ENCODE results near the gene RFPL3.

Gene RFPL3

DNA sequence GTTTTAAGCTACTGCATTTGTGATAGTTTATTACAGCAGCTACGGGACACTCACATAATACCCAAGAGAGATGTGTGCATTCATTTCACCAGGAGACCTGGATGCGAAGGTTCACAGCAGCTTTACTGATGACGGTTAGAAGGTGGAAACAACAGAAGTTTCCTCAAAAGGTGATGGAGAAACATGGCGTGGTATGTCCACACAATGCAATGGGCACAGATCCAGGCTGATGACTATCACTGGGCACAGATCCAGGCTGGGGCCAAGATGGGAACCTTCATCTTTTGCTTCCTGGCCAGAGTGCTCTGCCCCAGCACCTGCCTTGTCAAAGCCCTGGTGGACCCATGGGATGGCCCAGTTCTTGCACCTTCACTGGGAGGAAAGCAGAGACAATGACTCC, 30.6 kb upstream of the RFPL3 start:
- no peak overlapping the region for H3K27ac ChIP-seq
- no peak for DNase-seq (ENCODE audit: low read depth, low spot score)
- H3K36me3 ChIP-seq (ENCODE audit: insufficient read depth, low read length), result no peaks in the 10 kb centered on the region
- no peaks in the 10 kb centered on the region for H3K9me3 ChIP-seq (ENCODE audit: low read depth, low read length)
- H3K9ac ChIP-seq (ENCODE audit: insufficient read length), result no peak overlapping the region
- TF ChIP-seq FOXP2 (optimal IDR thresholded peaks at IDR 0.05; ENCODE audit: control extremely low read depth, extremely low read length, insufficient read depth) (no peak), EZH2 (IDR thresholded peaks at IDR 0.05) (no peak), POLR2AphosphoS5 (IDR thresholded peaks at IDR 0.05; ENCODE audit: borderline replicate concordance, low read depth, low read length) (no peak)
- no peak overlapping the region for H3K4me3 ChIP-seq

DNA sequence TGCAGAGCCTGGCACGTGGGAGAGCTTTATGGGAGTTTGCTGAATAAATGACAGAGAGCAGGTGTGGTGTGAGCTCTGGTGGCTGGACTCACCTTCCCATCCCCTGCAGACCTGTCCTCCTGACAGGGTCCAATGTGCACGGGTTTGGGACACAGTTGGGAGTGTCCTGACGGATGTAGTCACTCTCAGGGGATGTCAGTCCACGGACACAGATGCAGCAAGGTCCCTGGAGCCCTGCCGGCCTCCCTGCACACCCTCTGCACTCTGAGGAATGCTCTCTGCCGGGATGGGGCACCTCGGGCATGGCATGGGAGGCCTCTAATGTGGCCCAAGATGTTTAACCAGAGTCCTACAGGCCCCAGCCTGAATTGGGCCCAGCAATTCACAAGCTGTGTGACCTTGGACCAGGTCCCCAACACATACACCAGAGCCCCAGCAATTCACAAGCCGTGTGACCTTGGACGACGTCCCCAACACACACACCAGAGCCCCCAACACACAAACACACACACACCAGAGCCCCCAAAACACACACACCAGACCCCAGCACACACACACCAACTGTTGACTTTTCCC, 30.0 kb upstream of the RFPL3 start:
- TF ChIP-seq FOXP2 (optimal IDR thresholded peaks at IDR 0.05; ENCODE audit: control extremely low read depth, extremely low read length, insufficient read depth) (no peak), POLR2AphosphoS5 (IDR thresholded peaks at IDR 0.05; ENCODE audit: borderline replicate concordance, low read depth, low read length) (no peak), EZH2 (IDR thresholded peaks at IDR 0.05) (no peak)
- DNase-seq (ENCODE audit: low read depth, low spot score), result no peak
- no peak overlapping the region for H3K27ac ChIP-seq
- no peak overlapping the region for H3K4me3 ChIP-seq
- H3K9ac ChIP-seq (ENCODE audit: insufficient read length), result no peak overlapping the region
- H3K9me3 ChIP-seq (ENCODE audit: low read depth, low read length), result no peaks in the 10 kb centered on the region
- H3K36me3 ChIP-seq (ENCODE audit: insufficient read depth, low read length), result no peaks in the 10 kb centered on the region

DNA sequence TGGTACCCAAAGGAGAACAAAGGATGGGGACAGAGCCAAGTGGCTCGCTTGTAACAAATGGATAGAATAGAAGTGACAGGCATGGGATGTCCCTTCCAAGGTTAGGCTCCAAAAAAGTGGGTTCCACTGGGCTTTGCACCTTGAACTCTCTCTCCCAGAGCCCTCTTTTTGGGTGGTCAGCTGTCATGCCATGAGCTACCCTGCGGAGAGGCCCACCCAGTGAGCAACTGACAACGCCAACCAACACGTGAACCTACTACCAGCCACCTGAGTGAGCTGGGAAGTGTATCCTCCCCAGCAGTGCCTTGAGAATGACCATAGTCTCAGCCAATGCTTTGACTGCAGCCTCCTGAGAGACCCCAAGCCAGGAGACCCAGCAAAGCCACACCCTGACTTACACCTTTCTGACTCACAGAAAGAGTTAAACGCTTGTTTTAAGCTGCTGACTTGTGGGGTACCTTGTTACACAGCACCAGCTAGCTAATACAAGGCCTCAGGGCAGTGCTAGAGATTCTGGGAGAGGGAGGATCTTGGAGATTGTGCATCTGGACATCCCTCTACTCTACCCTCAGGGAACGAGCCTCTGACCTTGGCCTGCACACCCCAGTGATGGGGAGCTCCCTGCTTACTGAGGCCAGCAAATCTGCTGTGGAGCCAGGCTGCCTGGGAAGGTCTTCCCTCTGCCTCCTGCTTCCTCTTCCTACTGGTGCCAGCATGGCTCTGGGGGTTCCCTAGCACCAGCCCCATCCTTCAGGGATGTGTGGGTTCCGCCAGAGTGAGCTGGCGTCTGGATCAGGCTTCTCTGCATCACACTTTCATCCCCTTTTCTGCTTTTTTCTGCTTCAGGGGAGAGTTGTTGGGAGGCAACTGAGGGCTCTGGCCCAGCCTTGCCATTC, 29.1 kb upstream of the RFPL3 start:
- TF ChIP-seq POLR2AphosphoS5 (IDR thresholded peaks at IDR 0.05; ENCODE audit: borderline replicate concordance, low read depth, low read length) (no peak), FOXP2 (optimal IDR thresholded peaks at IDR 0.05; ENCODE audit: control extremely low read depth, extremely low read length, insufficient read depth) (no peak)
- no peak overlapping the region for H3K4me3 ChIP-seq
- H3K9ac ChIP-seq (ENCODE audit: insufficient read length), result no peak overlapping the region
- no peaks in the 10 kb centered on the region for H3K36me3 ChIP-seq (ENCODE audit: insufficient read depth, low read length)
- no peak for DNase-seq (ENCODE audit: low read depth, low spot score)
- no peaks in the 10 kb centered on the region for H3K9me3 ChIP-seq (ENCODE audit: low read depth, low read length)
- H3K27ac ChIP-seq, result no peak overlapping the region

GRCh38 chr22:32329202-32329645, 28.4 kb upstream of the RFPL3 start:
- H3K9ac ChIP-seq (ENCODE audit: insufficient read length), result no peak overlapping the region
- DNase-seq (ENCODE audit: low read depth, low spot score), result no peak
- no peak for TF ChIP-seq FOXP2 (optimal IDR thresholded peaks at IDR 0.05; ENCODE audit: control extremely low read depth, extremely low read length, insufficient read depth)
- no peak for TF ChIP-seq POLR2AphosphoS5 (IDR thresholded peaks at IDR 0.05; ENCODE audit: borderline replicate concordance, low read depth, low read length)
- no peak for TF ChIP-seq EZH2 (IDR thresholded peaks at IDR 0.05)
- H3K9me3 ChIP-seq (ENCODE audit: low read depth, low read length), result no peaks in the 10 kb centered on the region
- no peak overlapping the region for H3K4me3 ChIP-seq
- no peak overlapping the region for H3K27ac ChIP-seq
- H3K36me3 ChIP-seq (ENCODE audit: insufficient read depth, low read length), result no peaks in the 10 kb centered on the region

DNA sequence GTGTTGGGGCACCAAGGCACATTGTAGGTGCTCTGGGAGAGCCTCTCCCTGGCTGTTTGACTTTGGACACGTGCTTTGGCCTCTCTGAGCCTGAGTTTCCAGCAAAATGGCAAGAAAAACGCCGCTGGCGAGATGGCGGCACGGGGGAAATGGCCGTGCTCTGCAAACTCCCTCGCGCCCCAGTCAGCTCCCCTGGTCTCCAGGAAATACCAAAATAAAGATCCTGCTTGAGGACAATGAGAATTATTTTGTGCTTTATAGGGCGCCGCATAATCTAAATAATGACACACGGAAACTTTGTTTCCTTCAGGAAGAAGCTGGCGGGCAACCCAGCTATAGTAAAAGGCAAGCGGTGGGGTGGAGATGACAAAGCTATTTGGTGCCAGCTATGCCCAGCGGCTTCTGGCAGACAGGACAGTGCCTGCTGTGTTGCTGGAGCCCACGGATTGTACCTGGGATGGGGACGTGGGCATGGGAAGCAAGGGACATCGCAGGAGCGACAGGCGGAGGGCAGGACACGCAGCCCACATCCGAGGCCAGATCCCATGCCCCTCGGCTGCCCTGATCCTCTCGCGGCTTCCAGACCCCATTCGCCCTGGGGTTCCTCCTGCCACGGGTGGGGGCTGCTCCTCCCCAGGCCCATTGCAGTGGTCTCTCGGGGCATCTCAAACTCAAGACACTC, 26.3 kb upstream of the RFPL3 start:
- no peaks in the 10 kb centered on the region for H3K9me3 ChIP-seq (ENCODE audit: low read depth, low read length)
- no peak for DNase-seq (ENCODE audit: low read depth, low spot score)
- no peaks in the 10 kb centered on the region for H3K36me3 ChIP-seq (ENCODE audit: insufficient read depth, low read length)
- H3K27ac ChIP-seq, result no peak overlapping the region
- no peak overlapping the region for H3K9ac ChIP-seq (ENCODE audit: insufficient read length)
- TF ChIP-seq FOXP2 (optimal IDR thresholded peaks at IDR 0.05; ENCODE audit: control extremely low read depth, extremely low read length, insufficient read depth) (no peak), POLR2AphosphoS5 (IDR thresholded peaks at IDR 0.05; ENCODE audit: borderline replicate concordance, low read depth, low read length) (no peak), EZH2 (IDR thresholded peaks at IDR 0.05) (no peak)
- H3K4me3 ChIP-seq, result no peak overlapping the region

GRCh38 chr22:32331918-32332725, 25.5 kb upstream of the RFPL3 start:
- TF ChIP-seq FOXP2 (optimal IDR thresholded peaks at IDR 0.05; ENCODE audit: control extremely low read depth, extremely low read length, insufficient read depth) (no peak), POLR2AphosphoS5 (IDR thresholded peaks at IDR 0.05; ENCODE audit: borderline replicate concordance, low read depth, low read length) (no peak), EZH2 (IDR thresholded peaks at IDR 0.05) (no peak)
- no peak for DNase-seq (ENCODE audit: low read depth, low spot score)
- no peaks in the 10 kb centered on the region for H3K36me3 ChIP-seq (ENCODE audit: insufficient read depth, low read length)
- H3K9ac ChIP-seq (ENCODE audit: insufficient read length), result no peak overlapping the region
- H3K27ac ChIP-seq, result no peak overlapping the region
- no peaks in the 10 kb centered on the region for H3K9me3 ChIP-seq (ENCODE audit: low read depth, low read length)
- no peak overlapping the region for H3K4me3 ChIP-seq

GRCh38 chr22:32333141-32333768, 24.4 kb upstream of the RFPL3 start:
- no peak overlapping the region for H3K4me3 ChIP-seq
- TF ChIP-seq POLR2AphosphoS5 (IDR thresholded peaks at IDR 0.05; ENCODE audit: borderline replicate concordance, low read depth, low read length), result no peak
- no peak for TF ChIP-seq EZH2 (IDR thresholded peaks at IDR 0.05)
- no peak for TF ChIP-seq FOXP2 (optimal IDR thresholded peaks at IDR 0.05; ENCODE audit: control extremely low read depth, extremely low read length, insufficient read depth)
- DNase-seq (ENCODE audit: low read depth, low spot score), result no peak
- H3K9ac ChIP-seq (ENCODE audit: insufficient read length), result no peak overlapping the region
- no peaks in the 10 kb centered on the region for H3K36me3 ChIP-seq (ENCODE audit: insufficient read depth, low read length)
- no peak overlapping the region for H3K27ac ChIP-seq
- H3K9me3 ChIP-seq (ENCODE audit: low read depth, low read length), result no peaks in the 10 kb centered on the region
